H9 (cell line): ENCODE measurements around the gene TMEM201. TPM values are rescaled to one million over a fixed set of nuclear protein-coding genes. Genes with fewer than 3 reads are reported as not detected.

Experiments
- DNase-seq: peaks from one replicate; pipeline ENCODE4 v3.0.0-alpha.2; 2017
- H2AFZ ChIP-seq: one replicate; pipeline ENCODE4 v1.6.1; 2013; ENCODE audit warnings: mild to moderate bottlenecking, low read length, control low read depth, moderate library complexity
- H2AK5ac ChIP-seq: 2 replicates; pipeline ENCODE4 v1.6.1; 2013; ENCODE audit warnings: low read length, control low read depth, mixed read lengths; ENCODE audit not compliant: insufficient read length
- H2BK120ac ChIP-seq: one replicate; pipeline ENCODE4 v1.6.1; 2013; ENCODE audit warnings: low read depth, mild to moderate bottlenecking, low read length, control low read depth, inconsistent platforms; ENCODE audit not compliant: poor library complexity, severe bottlenecking
- H2BK12ac ChIP-seq: 2 replicates; pipeline ENCODE4 v1.6.1; 2013; ENCODE audit warnings: low read length, control low read depth, mixed read lengths, low read depth; ENCODE audit not compliant: insufficient read length
- H2BK15ac ChIP-seq: 2 replicates; pipeline ENCODE4 v1.6.1; 2013; ENCODE audit warnings: low read depth, low read length, control low read depth
- H2BK20ac ChIP-seq: one replicate; pipeline ENCODE4 v1.6.1; 2013; ENCODE audit warnings: low read depth, mild to moderate bottlenecking, low read length, control low read depth, inconsistent platforms; ENCODE audit not compliant: poor library complexity, severe bottlenecking
- H2BK5ac ChIP-seq: 2 replicates; pipeline ENCODE4 v1.6.1; 2013; ENCODE audit warnings: low read length, control low read depth, mixed read lengths; ENCODE audit not compliant: insufficient read length
- H3K14ac ChIP-seq: 2 replicates; pipeline ENCODE4 v1.6.1; 2013; ENCODE audit warnings: low read length, control low read depth; ENCODE audit not compliant: insufficient read depth
- H3K18ac ChIP-seq: 2 replicates; pipeline ENCODE4 v1.6.1; 2013; ENCODE audit warnings: low read depth, mild to moderate bottlenecking, mixed read lengths, low read length, control low read depth; ENCODE audit not compliant: insufficient read length
- H3K23ac ChIP-seq: 2 replicates; pipeline ENCODE4 v1.6.1; 2013; ENCODE audit warnings: low read length, control low read depth, mixed read lengths, low read depth; ENCODE audit not compliant: insufficient read length
- H3K23me2 ChIP-seq: 2 replicates; pipeline ENCODE4 v1.6.1; 2013; ENCODE audit warnings: low read depth, mild to moderate bottlenecking, mixed read lengths, low read length, control low read depth; ENCODE audit not compliant: insufficient read length, poor library complexity, severe bottlenecking
- H3K27ac ChIP-seq: 2 replicates; pipeline ENCODE4 v1.5.1; 2013; ENCODE audit warnings: low read length, control low read depth, mixed read lengths, low read depth; ENCODE audit not compliant: insufficient read length
- H3K27me3 ChIP-seq: 2 replicates; pipeline ENCODE4 v1.6.1; 2013; ENCODE audit warnings: low read length, control low read depth, inconsistent platforms; ENCODE audit not compliant: insufficient read depth
- H3K4ac ChIP-seq: 2 replicates; pipeline ENCODE4 v1.6.1; 2013; ENCODE audit warnings: low read depth, mild to moderate bottlenecking, control low read depth, inconsistent platforms, low read length, moderate library complexity
- H3K4me1 ChIP-seq: 2 replicates; pipeline ENCODE4 v1.6.1; 2013; ENCODE audit warnings: low read length, control low read depth, inconsistent platforms; ENCODE audit not compliant: insufficient read depth
- H3K4me2 ChIP-seq: 2 replicates; pipeline ENCODE4 v1.6.1; 2013; ENCODE audit warnings: low read length, control low read depth, mixed read lengths; ENCODE audit not compliant: insufficient read length, insufficient read depth
- H3K56ac ChIP-seq: 2 replicates; pipeline ENCODE4 v1.6.1; 2013; ENCODE audit warnings: low read depth, mild to moderate bottlenecking, mixed read lengths, low read length, control low read depth; ENCODE audit not compliant: insufficient read length
- H3K79me1 ChIP-seq: 2 replicates; pipeline ENCODE4 v1.6.1; 2013; ENCODE audit warnings: low read depth, mild to moderate bottlenecking, moderate library complexity, low read length, control low read depth, inconsistent platforms; ENCODE audit not compliant: insufficient read depth, poor library complexity, severe bottlenecking
- H3K79me2 ChIP-seq: 2 replicates; pipeline ENCODE4 v1.6.1; 2013; ENCODE audit warnings: low read length, control low read depth, inconsistent platforms; ENCODE audit not compliant: insufficient read depth
- H3K9ac ChIP-seq: 2 replicates; pipeline ENCODE4 v1.6.1; 2013; ENCODE audit warnings: low read length, control low read depth, mixed read lengths; ENCODE audit not compliant: insufficient read length; ENCODE audit errors: extremely low read depth
- H3K9me3 ChIP-seq: one replicate; pipeline ENCODE4 v1.6.1; 2013; ENCODE audit warnings: low read depth, low read length, inconsistent platforms; ENCODE audit not compliant: control insufficient read depth
- H3T11ph ChIP-seq: one replicate; pipeline ENCODE4 v1.6.1; 2013; ENCODE audit warnings: mild to moderate bottlenecking, low read length, control low read depth, inconsistent platforms
- H4K20me1 ChIP-seq: one replicate; pipeline ENCODE4 v1.6.1; 2013; ENCODE audit not compliant: control insufficient read depth, insufficient read length, insufficient read depth
- H4K5ac ChIP-seq: 2 replicates; pipeline ENCODE4 v1.6.1; 2013; ENCODE audit warnings: low read depth, mild to moderate bottlenecking, mixed read lengths, low read length, control low read depth; ENCODE audit not compliant: insufficient read length
- H4K8ac ChIP-seq: replicated peaks from 2 replicates; pipeline ENCODE4 v1.6.1; 2013; ENCODE audit warnings: low read length, control low read depth, mixed read lengths, low read depth; ENCODE audit not compliant: insufficient read length
- H4K91ac ChIP-seq: 2 replicates; pipeline ENCODE4 v1.6.1; 2013; ENCODE audit warnings: low read depth, mild to moderate bottlenecking, moderate library complexity, mixed read lengths, low read length, control low read depth; ENCODE audit not compliant: insufficient read length
- H3K27ac Mint-ChIP-seq, 3 experiments: 2 replicates in 2 of 3; 3 replicates in 1 of 3; pipeline ENCODE4 v1.8.0; 2020 to 2021; ENCODE audit warnings: mixed read lengths in 3 of 3, mild to moderate bottlenecking in 1 of 3, moderate library complexity in 1 of 3
- H3K27me3 Mint-ChIP-seq: 2 replicates; pipeline ENCODE4 v1.8.0; 2021; ENCODE audit warnings: low read depth, mild to moderate bottlenecking, moderate library complexity, mixed read lengths
- H3K36me3 Mint-ChIP-seq, 3 experiments: 2 replicates in 2 of 3; 3 replicates in 1 of 3; pipeline ENCODE4 v1.8.0; 2020 to 2021; ENCODE audit warnings: low read depth in 3 of 3, mixed read lengths in 3 of 3; ENCODE audit not compliant: insufficient read depth in 1 of 3
- H3K4me1 Mint-ChIP-seq, 2 experiments: 2 replicates each; pipeline ENCODE4 v1.8.0; 2020; ENCODE audit warnings: mixed read lengths in 2 of 2
- H3K4me3 Mint-ChIP-seq, 2 experiments: 2 replicates in 1 of 2; 3 replicates in 1 of 2; pipeline ENCODE4 v1.8.0; 2020 to 2021; ENCODE audit warnings: mild to moderate bottlenecking in 2 of 2, mixed read lengths in 2 of 2, moderate library complexity in 1 of 2
- H3K9me3 Mint-ChIP-seq, 2 experiments: 2 replicates in 1 of 2; 3 replicates in 1 of 2; pipeline ENCODE4 v1.8.0; 2020; ENCODE audit warnings: mild to moderate bottlenecking in 2 of 2, mixed read lengths in 2 of 2, moderate library complexity in 1 of 2
- WGBS: extraction: QIAGEN DNeasy Blood & Tissue Kit; methylation state at CpG from one replicate; pipeline ENCODE4 v1.1.7; 2013; ENCODE audit warnings: missing lambda C conversion rate, low lambda C conversion rate, mixed read lengths; ENCODE audit not compliant: insufficient read length; ENCODE audit errors: extremely low coverage; 5-methylcytosine and 5-hydroxymethylcytosine counted together
- total RNA-seq: library from RNA; stranded (reverse); gene quantifications from 2 replicates; pipeline ENCODE4 v1.2.1, GENCODE V29; 2021
- TF ChIP-seq, protein P1 (sequence below): fragments of 200-600 bp; sonication (generic); conservative IDR thresholded peaks from 3 replicates; pipeline ENCODE4 v1.8.0; 2021; ENCODE audit warnings: antibody characterized with exemption, mild to moderate bottlenecking

Gene TMEM201
- total RNA-seq, 1 experiment from 2014 or later = 31.0 TPM

DNA sequence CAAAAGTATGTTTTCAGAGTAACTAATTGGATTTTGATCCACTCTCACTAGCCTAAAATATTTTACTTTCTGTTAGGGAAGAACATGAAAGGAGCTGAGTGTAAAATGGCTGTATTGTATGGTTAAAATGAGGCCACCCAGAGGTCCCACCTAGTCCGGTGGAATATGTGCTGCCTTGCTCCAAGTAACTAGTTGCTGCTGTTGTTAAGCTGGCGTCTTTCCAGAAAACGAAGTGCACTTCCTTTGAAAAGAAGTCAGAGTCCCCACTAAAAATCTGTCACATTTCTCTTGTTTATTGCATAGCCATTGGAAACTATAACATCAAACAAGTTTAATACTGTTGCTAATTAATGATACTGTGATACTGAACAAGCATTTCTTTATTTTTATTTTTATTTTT, 46.3 kb upstream of the TMEM201 start:
- H3K14ac ChIP-seq = no peak overlapping the region
- H4K5ac ChIP-seq = no peak overlapping the region
- Mint-ChIP-seq H3K4me3 (0 out of 5 replicates have a peak overlapping the region, but pooled peaks of 1 of the 2 experiments have one; percentile 2), H3K4me1 (peaks cover 18 to 27% of the 10 kb centered on the region in 2 experiments), H3K36me3 (peaks cover 10 to 13% (median 12%) of the 10 kb centered on the region in 3 experiments), H3K27ac (peak overlapping the region in 2 of 3 experiments; percentile 19 to 50; a peak in 1 of 7 replicates), H3K27me3 (peaks cover 6% of the 10 kb centered on the region), H3K9me3 (no peaks in the 10 kb centered on the region)
- no peak overlapping the region for H2BK120ac ChIP-seq
- H2AK5ac ChIP-seq = no peak overlapping the region
- H3K79me1 ChIP-seq = no peaks in the 10 kb centered on the region
- no peak overlapping the region for H3K9ac ChIP-seq
- no peak overlapping the region for H3K18ac ChIP-seq
- no peak overlapping the region for H2BK15ac ChIP-seq
- H3K79me2 ChIP-seq = peaks cover 33% of the 10 kb centered on the region; the same call in 1 of the 2 replicates
- H3K4me2 ChIP-seq = no peak overlapping the region
- H4K91ac ChIP-seq = no peak overlapping the region
- DNase-seq = no peak
- H2BK12ac ChIP-seq = no peak overlapping the region
- no peak overlapping the region for H3K4ac ChIP-seq
- no peak overlapping the region for H3K56ac ChIP-seq
- H3K4me1 ChIP-seq = 0 out of 2 replicates have a peak, but pooled peaks cover 2% of the 10 kb centered on the region
- no peaks in the 10 kb centered on the region for H3K23me2 ChIP-seq
- no peak overlapping the region for H2BK5ac ChIP-seq
- no peak overlapping the region for H3K27ac ChIP-seq
- TF ChIP-seq, protein P1, sequence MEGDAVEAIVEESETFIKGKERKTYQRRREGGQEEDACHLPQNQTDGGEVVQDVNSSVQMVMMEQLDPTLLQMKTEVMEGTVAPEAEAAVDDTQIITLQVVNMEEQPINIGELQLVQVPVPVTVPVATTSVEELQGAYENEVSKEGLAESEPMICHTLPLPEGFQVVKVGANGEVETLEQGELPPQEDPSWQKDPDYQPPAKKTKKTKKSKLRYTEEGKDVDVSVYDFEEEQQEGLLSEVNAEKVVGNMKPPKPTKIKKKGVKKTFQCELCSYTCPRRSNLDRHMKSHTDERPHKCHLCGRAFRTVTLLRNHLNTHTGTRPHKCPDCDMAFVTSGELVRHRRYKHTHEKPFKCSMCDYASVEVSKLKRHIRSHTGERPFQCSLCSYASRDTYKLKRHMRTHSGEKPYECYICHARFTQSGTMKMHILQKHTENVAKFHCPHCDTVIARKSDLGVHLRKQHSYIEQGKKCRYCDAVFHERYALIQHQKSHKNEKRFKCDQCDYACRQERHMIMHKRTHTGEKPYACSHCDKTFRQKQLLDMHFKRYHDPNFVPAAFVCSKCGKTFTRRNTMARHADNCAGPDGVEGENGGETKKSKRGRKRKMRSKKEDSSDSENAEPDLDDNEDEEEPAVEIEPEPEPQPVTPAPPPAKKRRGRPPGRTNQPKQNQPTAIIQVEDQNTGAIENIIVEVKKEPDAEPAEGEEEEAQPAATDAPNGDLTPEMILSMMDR = no peak
- WGBS = no CpG with 5 or more reads among the region's 3 CpGs
- H3K27me3 ChIP-seq = no peaks in the 10 kb centered on the region
- no peak overlapping the region for H4K8ac ChIP-seq
- no peaks in the 10 kb centered on the region for H3K9me3 ChIP-seq
- H3K23ac ChIP-seq = no peak overlapping the region
- H4K20me1 ChIP-seq = no peaks in the 10 kb centered on the region
- no peak overlapping the region for H2BK20ac ChIP-seq
- H3T11ph ChIP-seq = no peak overlapping the region
- no peak overlapping the region for H2AFZ ChIP-seq
